GM21825 (cell line): Measurements from ENCODE around the gene TBC1D12.
A peak's percentile ranks its signal among the peaks of the same experiment; 100 is the strongest.
"Not testable (repeated sequence)": the region's sequence is repeated elsewhere in the genome, so short reads cannot be mapped to it uniquely, and the experiment has no call there.

Experiments used
- ATAC-seq: cut with Tn5 transposase; IDR thresholded peaks from one replicate; pipeline ENCODE4 v1.9.1; 2021; ENCODE audit warnings: mild to moderate bottlenecking, moderate library complexity; ENCODE audit not compliant: unreplicated experiment

Gene TBC1D12

GRCh38 chr10:94533027-94533426, 130.7 kb downstream of the TBC1D12 start:
- no peak for ATAC-seq

GRCh38 chr10:94542282-94542681, 139.9 kb downstream of the TBC1D12 start:
- not testable (repeated sequence) for ATAC-seq

GRCh38 chr10:94545391-94546048, 143.2 kb downstream of the TBC1D12 start, which contains the start of gene HELLS:
Gene HELLS (plus strand): TSS chr10:94545788. CDS start chr10:94545922, 134 bp downstream.
- ATAC-seq = peak; percentile 72

- ATAC-seq = peak; percentile 14
Observed at GRCh38 chr10:94546049-94546900, 143.9 kb downstream of the TBC1D12 start.

GRCh38 chr10:94546901-94547185, 144.5 kb downstream of the TBC1D12 start:
- no peak for ATAC-seq

GRCh38 chr10:94549221-94549620, 146.9 kb downstream of the TBC1D12 start:
- no peak for ATAC-seq

GRCh38 chr10:94567714-94568307, 165.5 kb downstream of the TBC1D12 start:
- ATAC-seq = not testable (repeated sequence)

GRCh38 chr10:94571081-94571480, 168.7 kb downstream of the TBC1D12 start:
- ATAC-seq = no peak

GRCh38 chr10:94571528-94571927, 169.2 kb downstream of the TBC1D12 start:
- ATAC-seq = no peak

GRCh38 chr10:94578790-94579189, 176.4 kb downstream of the TBC1D12 start:
- ATAC-seq = no peak

GRCh38 chr10:94583124-94583523, 180.8 kb downstream of the TBC1D12 start:
- ATAC-seq = no peak
